A549 treated with dexamethasone at 1 μM for 4 hours (cell line): ENCODE results near the gene CCDC38. TPM values are rescaled to one million over a fixed set of nuclear protein-coding genes. Genes with fewer than 3 reads are reported as not detected.

ENCODE experiments used
- total RNA-seq: library from RNA; stranded (reverse); fragments of 200-300 nt; extraction: Qiagen RNA extraction; gene quantifications from 5 replicates; pipeline ENCODE4 v1.2.3, GENCODE V29; 2022

CCDC38 gene
- total RNA-seq: 0.06 to 0.15 TPM (median 0.10 TPM) in 5 replicates

DNA sequence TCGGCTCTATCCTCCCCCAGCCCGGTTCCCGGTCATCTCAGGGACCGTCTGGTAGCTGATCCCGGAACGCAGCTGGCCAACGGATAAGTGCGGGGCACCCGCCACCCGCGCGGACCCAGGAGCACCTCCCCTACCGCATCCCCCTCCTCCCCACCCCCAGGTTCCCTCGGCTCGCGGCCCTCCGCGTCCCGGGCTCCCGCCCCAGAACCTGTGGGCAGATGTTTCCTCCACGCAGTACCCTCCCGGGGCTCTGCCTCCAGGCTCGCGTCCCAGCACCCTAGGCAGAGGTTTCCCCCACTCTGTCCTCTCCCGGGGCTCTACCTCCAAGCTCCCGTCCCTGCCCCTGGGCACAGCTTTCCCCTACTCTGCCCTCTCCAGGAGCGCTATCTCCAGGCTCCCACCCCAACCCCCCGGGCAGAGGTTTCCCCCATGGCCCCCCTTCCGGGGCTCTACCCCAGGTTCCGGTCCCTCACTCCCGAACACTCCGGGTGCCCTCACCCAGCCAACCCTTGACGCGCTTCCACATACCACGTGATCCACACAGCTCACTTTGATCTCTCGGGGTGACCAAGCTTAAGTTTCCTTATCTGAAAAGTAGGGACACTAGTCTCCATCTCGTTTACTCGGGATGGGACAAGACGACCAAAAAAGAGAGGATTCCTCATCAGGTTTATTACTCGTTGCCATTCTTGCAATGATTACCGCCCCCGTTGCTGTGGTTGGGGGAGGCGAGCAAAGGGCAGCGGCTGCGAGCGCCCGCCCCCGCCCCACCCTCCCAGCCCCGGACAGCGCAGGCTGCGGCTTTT, at the start of gene CCDC38:
CCDC38 (minus strand) TSS at position 91 of the 806 bp plus-strand sequence. CDS start 6,105 bp downstream, outside the sequence.

DNA sequence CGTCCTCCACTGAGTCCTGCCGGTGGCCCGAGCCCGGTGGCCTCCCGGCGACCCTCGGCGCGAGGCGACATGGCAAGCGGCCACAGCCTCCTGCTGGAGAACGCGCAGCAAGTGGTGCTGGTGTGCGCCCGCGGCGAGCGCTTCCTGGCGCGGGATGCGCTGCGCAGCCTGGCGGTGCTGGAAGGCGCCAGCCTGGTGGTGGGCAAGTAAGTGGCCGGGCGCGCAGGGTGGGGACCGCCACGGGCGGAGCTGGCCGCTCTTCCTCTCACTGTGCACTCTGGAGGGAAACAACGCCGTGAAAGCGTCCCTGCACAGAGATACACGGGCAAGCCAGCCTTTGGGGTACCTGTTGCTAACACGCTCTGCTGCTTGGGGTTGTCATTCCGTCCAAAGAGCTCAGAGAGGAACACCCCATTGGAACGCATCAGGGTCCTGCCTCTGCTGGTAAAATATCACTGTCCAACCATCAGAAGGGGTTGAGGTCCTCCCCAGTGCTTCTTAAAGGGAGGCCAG, 972 bp upstream of the CCDC38 start, which contains the start of gene AMDHD1:
AMDHD1 (plus strand) TSS at position 2 of the 513 bp plus-strand sequence; CDS start at position 70, 68 bp downstream.

DNA sequence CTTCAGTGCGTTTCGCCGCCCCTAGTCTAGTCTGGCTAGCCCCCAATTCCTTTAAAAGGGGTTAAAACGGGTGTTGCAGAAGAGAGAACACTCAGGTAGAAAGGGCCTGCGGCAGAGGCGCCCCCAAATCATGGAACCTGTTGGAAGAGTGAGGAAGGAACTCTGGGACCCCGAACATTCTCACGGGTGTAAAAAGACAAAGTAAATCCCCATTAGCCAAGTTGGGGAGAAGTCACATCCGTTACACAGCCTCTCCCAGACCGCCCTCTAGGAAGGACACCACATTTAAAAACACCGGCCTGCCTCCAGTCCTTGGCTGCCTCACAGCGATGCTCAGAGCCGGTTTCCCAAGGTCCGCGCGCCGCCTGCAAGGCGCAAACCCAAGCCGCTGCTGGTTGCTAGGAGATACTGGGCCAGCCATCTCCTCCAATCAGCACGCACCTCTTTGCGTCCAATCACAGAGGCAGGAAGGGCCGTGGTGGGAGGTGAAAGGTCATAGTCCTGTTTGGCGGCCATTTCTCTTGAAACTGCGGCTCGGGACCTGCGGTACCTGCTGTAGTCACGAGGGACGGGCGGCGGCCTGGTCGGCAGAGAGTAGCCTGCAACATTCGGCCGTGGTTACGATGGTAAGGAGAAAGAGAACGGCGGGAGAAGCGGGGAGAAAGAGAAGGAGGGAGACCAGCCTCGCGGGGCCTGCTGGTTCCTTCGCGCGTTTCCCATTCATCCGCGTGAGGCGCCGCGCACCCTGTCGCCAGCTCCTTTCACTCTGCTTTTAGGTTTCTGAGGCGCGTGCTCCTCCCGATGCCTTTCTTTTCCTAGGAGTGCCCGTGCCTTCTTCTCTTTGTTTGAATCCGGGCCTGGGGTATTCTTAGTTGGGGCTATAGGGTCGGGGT, 83.7 kb downstream of the CCDC38 start, which contains the start of gene SNRPF:
SNRPF (plus strand) TSS at position 502 of the 893 bp plus-strand sequence; CDS start at position 624, 122 bp downstream.

Other genes with a start within 250 kb of the CCDC38 start
- gene NTN4, start 151.8 kb downstream of the CCDC38 start, total RNA-seq: 33.7 to 48.0 TPM (median 43.4 TPM) in 5 replicates
- 103 to 197 TPM (median 114 TPM) in 5 replicates for gene SNRPF, start 83.7 kb downstream of the CCDC38 start, total RNA-seq
- gene AMDHD1, start 717 bp upstream of the CCDC38 start, total RNA-seq: 1.6 to 2.8 TPM (median 2.3 TPM) in 5 replicates
- gene HAL, start 53.7 kb upstream of the CCDC38 start, total RNA-seq: 0.39 to 0.99 TPM (median 0.76 TPM) in 5 replicates
- 99.6 to 112 TPM (median 106 TPM) in 5 replicates for gene LTA4H, start 93.0 kb upstream of the CCDC38 start, total RNA-seq